Right cardiac atrium (tissue), 5 donors: ENCODE data around the gene LSM5. TPM values are rescaled to one million over a fixed set of nuclear protein-coding genes. Genes with fewer than 3 reads are reported as not detected.

Experiments
- ATAC-seq, 2 donors: fragments of 200-7000 bp; cut with Tn5 transposase; one replicate each; pipeline versions ENCODE4 v1.8.0 to v1.9.1; 2020; ENCODE audit warnings: moderate library complexity in 2 of 2, mild to moderate bottlenecking in 1 of 2
- DNase-seq, 3 donors: peaks; one replicate each; pipeline ENCODE4 v3.0.0-alpha.2; 2020
- H3K27ac ChIP-seq: one replicate; pipeline ENCODE4 v1.5.1; 2013; ENCODE audit warnings: mild to moderate bottlenecking, low read length, control low read depth, moderate library complexity
- H3K27me3 ChIP-seq: one replicate; pipeline ENCODE4 v1.6.1; 2013; ENCODE audit not compliant: control insufficient read depth, insufficient read depth
- H3K4me1 ChIP-seq: one replicate; pipeline ENCODE4 v1.6.1; 2013; ENCODE audit warnings: low read length; ENCODE audit not compliant: control insufficient read depth, insufficient read depth
- H3K4me3 ChIP-seq: one replicate; pipeline ENCODE4 v1.5.1; 2013; ENCODE audit warnings: low read length, control low read depth
- H3K9me3 ChIP-seq: one replicate; pipeline ENCODE4 v1.6.1; 2013; ENCODE audit warnings: low read length; ENCODE audit not compliant: control insufficient read depth
- WGBS: extraction: QIAGEN DNeasy Blood & Tissue Kit; methylation state at CpG from one replicate; pipeline ENCODE4 v1.1.7; 2013; 5-methylcytosine and 5-hydroxymethylcytosine counted together
- intact Hi-C, 4 donors: fragments of 100-400 bp; cut with DNase I; formaldehyde crosslinking; loops; one replicate each; pipeline versions ENCODE4 v1.11.0 to v1.14.0; 2022 to 2023
- polyA plus RNA-seq: library from polyadenylated mRNA; stranded (reverse); fragments of 200-250 nt; gene quantifications from one replicate; pipeline ENCODE4 v1.2.3, GENCODE V29; 2013
- total RNA-seq, 4 donors: library from RNA; stranded (reverse); fragmentation: NEBNext Ultra II Directional; extraction: Animal tissue kit (Norgen Biotek cat#: 25700); gene quantifications; one replicate each; pipeline ENCODE4 v1.2.1, GENCODE V29; 2021
- donor health status: healthy with polysubstance abuse.
- donor health status: DM: no; HTN: yes; CAD: no.
- donor health status: DM: no; HTN: no; CAD: no.
- donor health status: DM: no; HTN: yes; CAD: no; lungs with severe emphysema.
- donor health status: DM: yes; HTN: yes; CAD: no.

LSM5 gene
- total and polyA plus RNA-seq, 5 donors: 33.5 to 76.0 (median 41.5) TPM

DNA sequence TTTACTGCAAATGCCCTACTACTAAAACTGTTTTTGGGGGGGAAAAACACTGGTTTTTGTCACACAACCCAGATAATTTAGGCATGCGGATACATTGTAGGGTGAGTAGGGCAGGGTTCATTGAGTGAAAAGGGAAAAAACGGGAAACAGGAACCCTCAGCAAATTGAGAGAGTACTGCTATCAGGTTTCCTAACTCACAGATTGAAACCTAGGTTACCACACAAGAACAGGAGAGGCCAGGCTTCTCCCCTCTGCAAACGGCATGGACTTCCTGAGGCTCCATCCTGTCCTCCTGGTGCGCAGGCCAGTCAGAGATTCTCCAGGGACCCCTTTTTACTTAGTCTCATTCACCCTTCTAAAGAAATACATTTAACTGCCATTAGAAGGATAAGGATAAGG is 35.7 kb upstream of the LSM5 start:
- no peak for ATAC-seq
- Histone ChIP-seq H3K27me3 (no peaks in the 10 kb centered on the region), H3K27ac (no peak overlapping the region), H3K9me3 (no peaks in the 10 kb centered on the region), H3K4me3 (no peak overlapping the region), H3K4me1 (no peaks in the 10 kb centered on the region)
- intact Hi-C loops: no loop called here
- DNase-seq: no peak
- 76% methylated on average over 4 of the region's 4 CpGs for WGBS

GRCh38 chr7:32524631-32525030 is 34.5 kb upstream of the LSM5 start:
- Histone ChIP-seq H3K27ac (no peak overlapping the region), H3K4me3 (no peak overlapping the region), H3K4me1 (no peaks in the 10 kb centered on the region), H3K27me3 (no peaks in the 10 kb centered on the region), H3K9me3 (no peaks in the 10 kb centered on the region)
- intact Hi-C loops: no loop called here
- DNase-seq (no peak), ATAC-seq (no peak)

DNA sequence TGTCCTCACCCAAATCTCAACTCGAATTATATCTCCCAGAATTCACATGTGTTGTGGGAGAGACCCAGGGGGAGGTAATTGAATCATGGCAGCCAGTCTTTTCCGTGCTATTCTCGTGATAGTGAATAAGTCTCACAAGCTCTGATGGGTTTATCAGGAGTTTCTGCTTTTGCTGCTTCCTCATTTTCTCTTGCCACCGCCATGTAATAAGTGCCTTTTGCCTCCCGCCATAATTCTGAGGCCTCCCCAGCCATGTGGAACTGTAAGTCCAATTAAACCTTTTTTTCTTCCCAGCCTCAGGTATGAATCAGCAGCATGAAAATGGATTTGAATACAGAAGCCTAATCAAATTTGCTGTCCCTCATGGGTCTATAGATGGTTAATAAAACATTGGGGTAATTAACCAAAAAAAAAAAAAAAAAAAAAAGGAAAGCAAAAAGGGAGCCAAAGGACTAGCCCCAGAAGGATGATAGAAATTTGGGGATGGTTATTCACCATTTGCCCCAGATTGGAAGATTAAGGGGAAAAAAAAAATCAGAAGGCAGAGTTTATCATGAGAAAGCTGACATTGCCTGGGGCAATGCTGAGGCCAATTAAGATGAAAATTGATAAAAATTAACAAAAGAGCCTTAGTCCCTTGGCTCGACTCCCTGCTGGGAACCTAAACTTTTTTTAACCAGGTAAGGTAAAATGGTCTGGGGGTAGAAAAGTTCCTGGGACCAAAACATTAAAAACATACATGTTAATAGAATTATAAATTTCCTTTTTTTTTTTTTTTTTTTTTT is 32.8 kb upstream of the LSM5 start:
- DNase-seq (no peak), ATAC-seq (no peak)
- Histone ChIP-seq H3K27me3 (no peaks in the 10 kb centered on the region), H3K4me1 (no peaks in the 10 kb centered on the region), H3K27ac (no peak overlapping the region), H3K4me3 (no peak overlapping the region), H3K9me3 (no peaks in the 10 kb centered on the region)
- WGBS: 97% methylated on average over 6 of the region's 6 CpGs
- intact Hi-C loops: no loop called here

GRCh38 chr7:32519763-32520162 is 29.6 kb upstream of the LSM5 start:
- no peak overlapping the region for H3K27ac ChIP-seq
- no peak overlapping the region for H3K4me3 ChIP-seq
- intact Hi-C loops: no loop called here
- no peaks in the 10 kb centered on the region for H3K9me3 ChIP-seq
- ATAC-seq (no peak), DNase-seq (no peak)
- H3K4me1 ChIP-seq: no peaks in the 10 kb centered on the region
- WGBS: 98% methylated on average over 2 of the region's 2 CpGs
- H3K27me3 ChIP-seq: no peaks in the 10 kb centered on the region

DNA sequence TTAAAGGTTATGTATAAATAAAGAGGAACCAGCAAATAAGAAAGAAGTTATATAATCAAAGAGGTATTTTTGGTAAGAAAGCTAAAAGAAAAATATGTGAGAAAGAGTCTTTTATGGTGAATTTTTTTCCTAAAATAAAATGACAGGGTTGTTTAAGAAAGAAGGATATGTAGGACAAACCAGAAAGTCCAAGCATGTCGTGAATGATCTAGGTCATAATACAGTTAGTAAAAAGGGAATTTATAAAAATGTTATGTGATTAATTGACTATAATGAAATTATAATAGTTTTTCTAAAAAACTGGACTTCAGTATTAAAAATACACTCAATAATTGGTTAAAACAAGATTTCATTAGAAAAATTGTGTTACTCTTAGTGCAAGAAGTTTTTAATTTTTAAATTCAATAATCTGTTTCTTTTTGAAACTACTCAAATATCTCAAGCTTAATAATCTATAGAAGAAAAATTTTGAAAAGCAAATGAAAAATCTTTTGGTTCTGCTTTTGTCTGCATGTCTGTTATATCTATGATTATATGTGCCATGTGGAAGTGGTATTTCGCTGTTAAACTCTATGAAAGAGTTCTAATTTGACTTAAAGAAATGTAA is 28.5 kb upstream of the LSM5 start:
- DNase-seq (no peak), ATAC-seq (no peak)
- intact Hi-C loops: no loop called here
- Histone ChIP-seq H3K4me3 (no peak overlapping the region), H3K4me1 (no peaks in the 10 kb centered on the region), H3K9me3 (no peaks in the 10 kb centered on the region), H3K27ac (no peak overlapping the region), H3K27me3 (no peaks in the 10 kb centered on the region)
- WGBS: 84% methylated on average over 2 of the region's 2 CpGs

GRCh38 chr7:32516551-32517100 is 26.4 kb upstream of the LSM5 start:
- H3K4me3 ChIP-seq: no peak overlapping the region
- intact Hi-C loops: no loop called here
- ATAC-seq: peak; percentile 45 to 52
- peaks cover 4% of the 10 kb centered on the region for H3K4me1 ChIP-seq
- no peaks in the 10 kb centered on the region for H3K27me3 ChIP-seq
- H3K9me3 ChIP-seq: no peaks in the 10 kb centered on the region
- WGBS: 85% methylated on average over 3 of the region's 3 CpGs
- DNase-seq: no peak
- H3K27ac ChIP-seq: no peak overlapping the region

DNA sequence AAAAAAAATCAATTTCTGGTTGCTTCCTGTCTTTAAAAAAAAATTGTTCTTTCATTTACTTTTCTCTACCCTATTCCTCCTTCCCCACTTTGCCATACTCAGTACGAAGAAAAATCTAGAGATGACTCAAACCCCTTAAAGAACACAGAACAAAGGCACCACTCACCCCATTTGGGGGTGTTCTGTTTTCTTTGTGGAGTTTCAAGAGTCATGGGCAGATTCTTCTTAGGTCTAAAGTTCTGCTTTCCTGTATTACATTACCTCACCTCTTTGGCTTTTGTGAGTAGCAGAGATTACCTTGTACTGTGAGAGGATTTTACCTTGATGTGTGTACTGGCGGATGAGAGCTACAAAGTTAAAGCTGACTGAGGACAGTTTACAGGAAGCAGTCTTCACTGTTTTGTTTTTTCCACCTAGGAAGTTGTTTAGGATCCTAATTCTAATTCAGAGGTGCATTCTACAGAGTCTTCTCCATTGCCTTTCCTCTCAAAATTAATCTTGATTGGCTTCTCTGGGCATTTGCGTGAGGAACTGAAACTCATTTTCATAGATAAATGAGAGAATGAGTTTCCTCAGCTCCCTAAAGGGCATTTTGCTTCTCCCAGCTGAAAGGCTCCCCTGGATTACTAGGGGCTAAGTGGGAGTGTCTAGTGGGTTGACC is 25.8 kb upstream of the LSM5 start:
- intact Hi-C loops: no loop called here
- WGBS: 93% methylated on average over 3 of the region's 3 CpGs
- Histone ChIP-seq H3K9me3 (no peaks in the 10 kb centered on the region), H3K27me3 (no peaks in the 10 kb centered on the region), H3K4me3 (no peak overlapping the region), H3K4me1 (peaks cover 7% of the 10 kb centered on the region), H3K27ac (no peak overlapping the region)
- no peak for DNase-seq
- ATAC-seq: no peak

GRCh38 chr7:32513210-32513609 is 23.0 kb upstream of the LSM5 start:
- H3K9me3 ChIP-seq: no peaks in the 10 kb centered on the region
- H3K4me1 ChIP-seq: peaks cover 7% of the 10 kb centered on the region
- intact Hi-C loops: no loop called here
- WGBS: 99% methylated on average over 1 of the region's 1 CpG
- DNase-seq: no peak
- H3K27me3 ChIP-seq: no peaks in the 10 kb centered on the region
- no peak for ATAC-seq
- H3K4me3 ChIP-seq: no peak overlapping the region
- no peak overlapping the region for H3K27ac ChIP-seq

DNA sequence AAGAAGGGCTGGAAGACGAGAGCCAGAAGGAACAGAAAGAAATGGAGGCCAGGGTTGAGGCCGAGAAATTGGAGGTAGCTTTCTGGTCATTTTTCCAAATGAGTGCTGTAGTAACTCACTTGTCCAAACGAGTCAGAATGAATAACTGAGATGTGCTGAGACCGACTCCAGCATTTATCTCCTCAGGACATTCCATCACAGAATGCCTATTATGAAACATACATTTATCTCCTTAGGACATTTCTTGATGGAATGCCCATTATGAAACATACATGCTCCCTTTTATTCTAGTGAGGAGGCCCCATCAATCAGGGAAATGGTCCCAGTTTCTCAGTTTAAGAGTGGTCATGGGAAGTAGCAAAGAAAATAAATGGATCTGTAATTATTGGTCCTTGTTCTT is 21.6 kb upstream of the LSM5 start:
- Histone ChIP-seq H3K4me1 (peaks cover 7% of the 10 kb centered on the region), H3K27ac (no peak overlapping the region), H3K9me3 (no peaks in the 10 kb centered on the region), H3K4me3 (no peak overlapping the region), H3K27me3 (no peaks in the 10 kb centered on the region)
- DNase-seq (no peak), ATAC-seq (no peak)
- 89% methylated on average over 4 of the region's 4 CpGs for WGBS
- intact Hi-C loops: no loop called here

GRCh38 chr7:32507414-32507813 is 17.2 kb upstream of the LSM5 start:
- no peak overlapping the region for H3K27ac ChIP-seq
- ATAC-seq: no peak
- H3K4me1 ChIP-seq: peaks cover 7% of the 10 kb centered on the region
- no peaks in the 10 kb centered on the region for H3K9me3 ChIP-seq
- no peak for DNase-seq
- WGBS: 95% methylated on average over 6 of the region's 6 CpGs
- intact Hi-C loops: no loop called here
- no peaks in the 10 kb centered on the region for H3K27me3 ChIP-seq
- no peak overlapping the region for H3K4me3 ChIP-seq
